8988T (cell line): Measurements from ENCODE around the gene HIC1.
A peak's percentile ranks its signal among the peaks of the same experiment; 100 is the strongest.

Experiments used
- DNase-seq: peaks from one replicate; pipeline ENCODE4 v3.0.0; 2011

Gene HIC1

DNA sequence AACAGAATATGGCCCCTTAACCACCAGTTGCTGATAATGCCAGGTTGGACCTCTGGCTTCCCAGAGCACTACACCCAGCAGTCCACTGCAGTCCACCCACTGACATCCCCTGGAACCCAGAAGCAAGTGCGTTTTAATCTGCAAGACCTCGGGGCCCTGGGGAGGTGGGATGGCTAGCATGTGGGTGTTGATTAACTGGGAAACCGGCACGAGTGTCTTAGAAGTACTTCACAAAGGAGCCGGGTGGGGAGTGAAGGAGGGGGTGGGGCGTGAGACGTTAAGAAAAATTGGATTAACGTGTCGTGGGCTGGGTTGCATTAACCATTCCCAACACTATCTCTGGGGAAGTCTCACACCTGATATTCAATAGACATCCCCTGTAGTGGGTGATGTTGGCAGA lies 6.1 kb upstream of the HIC1 start:
- no peak for DNase-seq

DNA sequence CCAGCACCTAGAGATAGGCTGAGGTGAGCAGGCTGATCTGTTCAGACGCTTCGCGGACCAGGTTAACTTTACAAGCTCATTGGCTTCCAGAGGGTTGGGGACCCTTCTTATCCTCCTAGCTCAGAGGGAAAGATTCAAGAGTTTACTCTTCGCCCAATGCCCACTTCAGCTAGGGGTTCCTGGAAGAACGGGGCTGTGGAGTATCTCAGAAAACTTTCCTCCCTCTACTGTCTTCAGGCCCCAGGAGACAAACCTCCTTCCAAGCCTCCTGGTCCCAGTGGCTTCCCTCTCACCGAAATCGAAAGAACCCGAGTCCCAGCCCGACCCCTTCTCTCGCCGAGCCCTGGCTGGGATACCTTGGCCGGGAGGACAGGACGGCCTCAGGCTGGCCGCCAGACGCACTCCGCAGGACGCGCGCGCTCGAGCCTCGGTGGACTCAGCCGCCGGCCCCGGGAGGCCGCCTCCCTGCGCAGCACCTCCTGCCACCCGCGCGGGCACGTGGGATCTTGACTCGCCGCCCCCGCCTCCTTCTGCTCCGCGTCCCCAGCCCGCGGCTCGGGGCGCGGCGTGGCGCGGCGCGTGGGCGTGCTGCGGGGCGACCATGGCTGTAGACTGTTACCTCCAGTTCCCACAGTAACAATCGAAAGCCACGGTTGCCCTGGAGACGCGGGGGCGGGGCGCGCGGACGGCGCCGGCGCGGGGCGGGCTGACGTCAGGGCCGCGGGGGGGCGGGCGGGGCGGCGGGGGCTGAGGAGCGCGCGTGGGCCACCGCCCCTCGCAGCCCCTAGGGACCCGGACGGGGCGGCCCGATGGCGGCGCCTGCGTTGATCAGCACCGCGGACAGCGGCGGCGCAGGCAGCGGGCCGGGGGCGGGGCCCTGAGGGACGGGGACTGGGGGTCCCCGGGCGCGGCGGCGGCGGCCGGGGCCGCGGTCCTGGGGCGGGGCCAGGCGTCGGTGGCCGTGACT lies 5.3 kb upstream of the HIC1 start:
- DNase-seq, result peak; percentile 83

DNA sequence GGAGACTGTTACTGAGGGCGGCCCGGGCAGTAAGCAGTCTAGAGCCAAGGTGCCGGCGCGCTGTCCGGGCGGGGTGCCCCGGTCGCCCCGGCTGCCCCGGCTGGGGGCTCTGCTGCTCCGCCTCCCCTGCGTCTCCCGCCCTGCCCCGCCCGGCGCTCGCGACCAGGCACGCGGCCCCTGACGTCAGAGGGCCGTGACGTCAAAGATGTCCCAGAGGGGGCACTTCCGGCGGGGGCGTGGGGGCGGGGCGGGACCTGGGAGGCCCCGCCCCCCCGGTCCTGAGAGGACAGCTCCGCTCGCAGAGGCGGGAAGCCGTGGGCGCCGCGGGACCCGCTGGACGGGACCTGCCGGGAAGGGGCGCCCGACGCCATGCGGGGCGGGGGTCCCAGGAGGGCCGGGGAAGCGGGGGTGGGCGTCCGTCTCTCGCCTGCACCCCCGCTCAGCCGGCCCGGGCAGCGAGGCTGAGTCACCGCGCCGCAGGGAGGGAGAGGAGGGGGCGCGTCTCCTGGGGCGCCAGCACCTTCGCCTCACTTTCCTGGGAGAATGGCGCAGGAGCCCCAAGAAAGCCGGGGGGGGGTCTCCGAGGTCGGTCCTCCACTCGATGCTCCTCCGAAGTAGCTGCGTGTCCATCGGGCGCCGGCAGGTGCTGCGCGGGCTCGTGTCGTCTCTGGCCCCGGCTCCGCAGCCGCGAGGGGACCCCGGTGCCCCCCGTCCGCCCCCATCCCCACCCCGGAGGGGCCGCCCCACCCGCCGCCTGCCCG lies 4.4 kb upstream of the HIC1 start:
- peak; percentile 59 for DNase-seq

DNA sequence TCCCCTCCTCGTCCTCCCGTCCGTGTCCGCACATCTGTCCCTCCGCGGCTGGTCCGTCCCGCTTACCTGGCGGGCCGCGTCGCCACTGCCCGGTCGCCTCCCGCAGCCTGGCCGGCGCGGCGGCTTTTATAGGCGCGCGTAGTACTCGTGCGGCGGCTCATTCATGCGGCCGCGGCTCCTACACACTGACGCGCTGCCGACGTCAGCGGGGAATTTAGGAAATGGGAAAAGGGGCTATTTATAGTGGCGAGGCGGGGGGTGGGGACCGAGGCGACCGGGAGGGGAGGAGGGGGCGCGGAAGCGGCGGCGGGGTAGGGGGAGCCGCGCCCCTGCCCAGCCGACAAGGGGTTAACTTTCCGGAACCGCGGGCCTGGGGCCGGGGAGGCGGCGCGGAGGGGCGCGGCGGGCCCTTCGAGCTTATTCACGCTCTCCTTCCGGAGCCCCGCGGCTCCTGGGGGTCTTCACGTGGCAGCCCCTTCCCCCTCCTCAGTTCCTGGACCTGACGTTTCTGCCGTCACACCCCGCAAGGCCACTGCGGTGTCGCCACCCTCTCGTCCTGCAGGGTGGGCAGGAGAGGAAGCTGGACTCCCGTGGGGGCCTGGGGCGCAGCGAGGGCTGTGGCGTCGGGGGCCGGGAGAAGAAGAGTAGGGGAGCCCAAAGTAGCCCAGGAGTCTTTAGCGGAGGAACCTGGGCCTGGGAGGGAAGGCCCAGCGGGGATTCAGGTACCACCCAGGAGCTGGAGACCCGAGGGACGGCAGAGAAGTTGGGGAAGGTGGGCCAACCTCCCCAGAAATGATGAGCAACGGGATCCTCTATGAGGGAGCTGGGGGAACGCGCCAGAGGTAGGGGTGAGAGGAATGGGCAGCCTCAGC lies 3.6 kb upstream of the HIC1 start:
- no peak for DNase-seq

DNA sequence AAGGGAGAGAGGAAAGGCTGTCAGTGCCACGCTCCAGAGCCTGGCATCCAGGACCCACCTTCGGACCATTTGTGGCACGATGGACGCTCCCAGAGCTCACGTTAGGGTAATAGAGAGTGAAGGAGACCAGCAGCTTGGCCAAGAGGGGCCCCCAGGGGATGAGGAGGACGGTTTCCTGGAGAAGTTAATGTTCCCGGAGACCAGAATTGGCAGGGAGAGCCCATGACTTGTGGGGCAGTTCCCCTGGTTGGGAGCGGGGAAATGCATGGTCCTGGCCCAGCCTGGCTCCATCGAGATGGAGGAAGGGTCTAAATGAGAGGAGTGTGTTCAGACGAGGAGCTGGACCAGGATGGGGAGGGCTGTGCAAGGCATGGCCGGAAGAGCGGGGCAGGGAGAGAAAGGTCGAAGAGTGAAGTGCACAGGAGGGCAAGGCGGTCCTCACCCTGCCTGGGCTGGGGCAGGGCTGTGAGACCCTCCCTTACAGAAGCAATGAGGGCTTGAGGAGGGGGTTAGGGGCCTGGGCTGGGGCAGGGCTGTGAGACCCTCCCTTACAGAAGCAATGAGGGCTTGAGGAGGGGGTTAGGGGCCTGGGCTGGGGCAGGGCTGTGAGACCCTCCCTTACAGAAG lies 2.9 kb upstream of the HIC1 start:
- DNase-seq, result no peak

DNA sequence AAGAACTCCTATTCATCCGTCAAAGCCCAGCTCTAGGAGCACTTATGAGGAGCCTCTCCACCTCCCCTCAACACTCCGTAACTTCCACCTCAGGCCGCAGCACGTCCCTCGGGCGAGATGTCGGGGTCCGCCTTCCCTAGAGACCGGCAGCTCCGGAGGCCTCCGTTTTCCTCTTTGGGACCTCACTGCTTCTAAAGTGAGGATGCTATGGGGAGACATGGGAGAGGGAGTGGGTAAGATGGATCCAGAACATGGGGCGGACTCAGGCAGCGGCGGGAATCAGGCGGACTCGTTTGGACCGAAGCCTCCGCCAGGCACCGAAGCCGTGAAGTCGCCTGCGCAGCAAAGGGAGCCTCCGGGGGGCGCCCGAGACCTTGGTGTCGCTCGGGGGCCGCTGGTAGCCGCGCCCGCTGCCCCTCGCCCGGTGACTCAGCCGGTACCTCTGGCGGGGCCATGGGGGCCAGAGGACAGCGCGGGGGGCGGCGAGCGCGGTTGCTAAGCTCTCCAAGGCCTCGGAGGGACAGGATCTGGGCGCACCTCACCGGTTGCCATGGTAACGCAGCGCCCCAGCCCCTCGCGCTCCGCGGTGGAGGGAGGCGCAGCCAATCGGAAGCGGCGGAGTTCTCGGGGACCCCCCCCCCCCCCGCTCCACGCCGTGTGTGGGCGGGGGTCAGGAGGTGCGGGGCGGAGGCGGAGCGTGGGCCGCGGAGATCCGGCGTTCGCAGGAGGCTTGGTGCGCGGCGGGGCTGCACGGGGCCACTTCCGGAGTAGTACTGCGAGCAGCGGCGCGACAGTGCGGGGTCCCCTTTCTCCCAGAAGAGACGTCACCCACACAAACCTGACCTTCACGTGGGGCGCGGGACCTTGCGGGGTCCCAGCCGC lies 1.3 kb upstream of the HIC1 start:
- peak; percentile 74 for DNase-seq

DNA sequence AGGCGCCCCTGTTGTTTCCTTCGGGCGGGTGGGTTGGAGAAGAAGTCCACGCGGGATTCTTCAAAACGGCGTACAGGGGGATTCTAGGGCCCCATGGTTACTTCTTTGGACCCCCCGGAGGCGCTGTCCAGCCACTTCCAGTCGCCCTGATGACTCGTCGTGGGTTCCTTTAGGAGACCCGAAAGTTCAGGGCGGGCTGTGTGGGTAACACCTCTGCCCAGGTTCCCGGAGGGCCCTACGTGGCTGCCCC lies 716 bp upstream of the HIC1 start:
- no peak for DNase-seq

DNA sequence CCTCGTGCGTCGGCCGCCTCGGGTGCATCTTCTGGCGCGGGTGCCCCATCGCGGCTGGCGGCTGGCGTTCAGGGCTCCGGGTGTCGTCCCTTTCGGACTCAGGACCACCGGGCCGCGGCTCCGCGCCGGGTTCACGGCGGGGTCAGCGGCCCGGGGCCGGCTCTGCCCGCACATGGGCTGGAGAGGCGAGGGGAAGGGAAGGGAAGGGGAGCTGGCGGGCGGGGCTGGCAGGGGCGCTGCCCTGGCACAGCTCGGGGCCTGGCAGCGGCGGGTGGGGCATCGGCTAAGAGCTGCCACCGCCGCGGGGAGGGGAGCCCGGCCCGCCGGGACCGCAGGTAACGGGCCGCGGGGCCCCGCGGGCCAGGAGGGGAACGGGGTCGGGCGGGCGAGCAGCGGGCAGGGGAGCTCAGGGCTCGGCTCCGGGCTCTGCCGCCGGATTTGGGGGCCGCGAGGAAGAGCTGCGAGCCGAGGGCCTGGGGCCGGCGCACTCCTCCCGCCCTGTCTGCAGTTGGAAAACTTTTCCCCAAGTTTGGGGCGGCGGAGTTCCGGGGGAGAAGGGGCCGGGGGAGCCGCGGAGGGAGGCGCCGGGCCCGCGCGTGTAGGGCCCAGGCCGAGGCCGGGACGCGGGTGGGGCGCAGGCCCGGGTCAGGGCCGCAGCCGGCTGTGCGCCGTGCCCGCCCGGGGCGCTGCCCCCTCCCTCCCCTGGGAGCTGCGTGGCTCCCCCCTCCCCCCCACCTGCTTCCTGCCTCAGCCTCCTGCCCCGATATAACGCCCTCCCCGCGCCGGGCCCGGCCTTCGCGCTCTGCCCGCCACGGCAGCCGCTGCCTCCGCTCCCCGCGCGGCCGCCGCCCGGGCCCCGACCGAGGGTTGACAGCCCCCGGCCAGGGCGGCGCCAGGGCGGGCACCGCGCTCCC lies 646 bp downstream of the HIC1 start:
- no peak for DNase-seq

DNA sequence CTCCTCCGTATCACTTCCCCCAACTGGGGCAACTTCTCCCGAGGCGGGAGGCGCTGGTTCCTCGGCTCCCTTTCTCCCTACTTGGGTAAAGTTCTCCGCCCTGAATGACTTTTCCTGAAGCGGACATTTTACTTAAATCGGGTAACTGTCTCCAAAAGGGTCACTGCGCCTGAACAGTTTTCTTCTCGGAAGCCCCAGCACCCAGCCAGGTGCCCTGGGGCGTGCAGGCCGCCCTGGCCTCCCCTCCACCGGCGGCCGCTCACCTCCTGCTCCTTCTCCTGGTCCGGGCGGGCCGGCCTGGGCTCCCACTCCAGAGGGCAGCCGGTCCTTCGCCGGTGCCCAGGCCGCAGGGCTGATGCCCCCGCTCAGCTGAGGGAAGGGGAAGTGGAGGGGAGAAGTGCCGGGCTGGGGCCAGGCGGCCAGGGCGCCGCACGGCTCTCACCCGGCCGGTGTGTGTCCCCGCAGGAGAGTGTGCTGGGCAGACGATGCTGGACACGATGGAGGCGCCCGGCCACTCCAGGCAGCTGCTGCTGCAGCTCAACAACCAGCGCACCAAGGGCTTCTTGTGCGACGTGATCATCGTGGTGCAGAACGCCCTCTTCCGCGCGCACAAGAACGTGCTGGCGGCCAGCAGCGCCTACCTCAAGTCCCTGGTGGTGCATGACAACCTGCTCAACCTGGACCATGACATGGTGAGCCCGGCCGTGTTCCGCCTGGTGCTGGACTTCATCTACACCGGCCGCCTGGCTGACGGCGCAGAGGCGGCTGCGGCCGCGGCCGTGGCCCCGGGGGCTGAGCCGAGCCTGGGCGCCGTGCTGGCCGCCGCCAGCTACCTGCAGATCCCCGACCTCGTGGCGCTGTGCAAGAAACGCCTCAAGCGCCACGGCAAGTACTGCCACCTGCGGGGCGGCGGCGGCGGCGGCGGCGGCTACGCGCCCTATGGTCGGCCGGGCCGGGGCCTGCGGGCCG lies 1.6 kb downstream of the HIC1 start:
- peak; percentile 55 for DNase-seq

DNA sequence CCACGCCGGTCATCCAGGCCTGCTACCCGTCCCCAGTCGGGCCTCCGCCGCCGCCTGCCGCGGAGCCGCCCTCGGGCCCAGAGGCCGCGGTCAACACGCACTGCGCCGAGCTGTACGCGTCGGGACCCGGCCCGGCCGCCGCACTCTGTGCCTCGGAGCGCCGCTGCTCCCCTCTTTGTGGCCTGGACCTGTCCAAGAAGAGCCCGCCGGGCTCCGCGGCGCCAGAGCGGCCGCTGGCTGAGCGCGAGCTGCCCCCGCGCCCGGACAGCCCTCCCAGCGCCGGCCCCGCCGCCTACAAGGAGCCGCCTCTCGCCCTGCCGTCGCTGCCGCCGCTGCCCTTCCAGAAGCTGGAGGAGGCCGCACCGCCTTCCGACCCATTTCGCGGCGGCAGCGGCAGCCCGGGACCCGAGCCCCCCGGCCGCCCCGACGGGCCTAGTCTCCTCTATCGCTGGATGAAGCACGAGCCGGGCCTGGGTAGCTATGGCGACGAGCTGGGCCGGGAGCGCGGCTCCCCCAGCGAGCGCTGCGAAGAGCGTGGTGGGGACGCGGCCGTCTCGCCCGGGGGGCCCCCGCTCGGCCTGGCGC lies 2.4 kb downstream of the HIC1 start:
- no peak for DNase-seq

DNA sequence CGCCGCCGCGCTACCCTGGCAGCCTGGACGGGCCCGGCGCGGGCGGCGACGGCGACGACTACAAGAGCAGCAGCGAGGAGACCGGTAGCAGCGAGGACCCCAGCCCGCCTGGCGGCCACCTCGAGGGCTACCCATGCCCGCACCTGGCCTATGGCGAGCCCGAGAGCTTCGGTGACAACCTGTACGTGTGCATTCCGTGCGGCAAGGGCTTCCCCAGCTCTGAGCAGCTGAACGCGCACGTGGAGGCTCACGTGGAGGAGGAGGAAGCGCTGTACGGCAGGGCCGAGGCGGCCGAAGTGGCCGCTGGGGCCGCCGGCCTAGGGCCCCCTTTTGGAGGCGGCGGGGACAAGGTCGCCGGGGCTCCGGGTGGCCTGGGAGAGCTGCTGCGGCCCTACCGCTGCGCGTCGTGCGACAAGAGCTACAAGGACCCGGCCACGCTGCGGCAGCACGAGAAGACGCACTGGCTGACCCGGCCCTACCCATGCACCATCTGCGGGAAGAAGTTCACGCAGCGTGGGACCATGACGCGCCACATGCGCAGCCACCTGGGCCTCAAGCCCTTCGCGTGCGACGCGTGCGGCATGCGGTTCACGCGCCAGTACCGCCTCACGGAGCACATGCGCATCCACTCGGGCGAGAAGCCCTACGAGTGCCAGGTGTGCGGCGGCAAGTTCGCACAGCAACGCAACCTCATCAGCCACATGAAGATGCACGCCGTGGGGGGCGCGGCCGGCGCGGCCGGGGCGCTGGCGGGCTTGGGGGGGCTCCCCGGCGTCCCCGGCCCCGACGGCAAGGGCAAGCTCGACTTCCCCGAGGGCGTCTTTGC lies 3.1 kb downstream of the HIC1 start:
- DNase-seq, result peak; percentile 49

DNA sequence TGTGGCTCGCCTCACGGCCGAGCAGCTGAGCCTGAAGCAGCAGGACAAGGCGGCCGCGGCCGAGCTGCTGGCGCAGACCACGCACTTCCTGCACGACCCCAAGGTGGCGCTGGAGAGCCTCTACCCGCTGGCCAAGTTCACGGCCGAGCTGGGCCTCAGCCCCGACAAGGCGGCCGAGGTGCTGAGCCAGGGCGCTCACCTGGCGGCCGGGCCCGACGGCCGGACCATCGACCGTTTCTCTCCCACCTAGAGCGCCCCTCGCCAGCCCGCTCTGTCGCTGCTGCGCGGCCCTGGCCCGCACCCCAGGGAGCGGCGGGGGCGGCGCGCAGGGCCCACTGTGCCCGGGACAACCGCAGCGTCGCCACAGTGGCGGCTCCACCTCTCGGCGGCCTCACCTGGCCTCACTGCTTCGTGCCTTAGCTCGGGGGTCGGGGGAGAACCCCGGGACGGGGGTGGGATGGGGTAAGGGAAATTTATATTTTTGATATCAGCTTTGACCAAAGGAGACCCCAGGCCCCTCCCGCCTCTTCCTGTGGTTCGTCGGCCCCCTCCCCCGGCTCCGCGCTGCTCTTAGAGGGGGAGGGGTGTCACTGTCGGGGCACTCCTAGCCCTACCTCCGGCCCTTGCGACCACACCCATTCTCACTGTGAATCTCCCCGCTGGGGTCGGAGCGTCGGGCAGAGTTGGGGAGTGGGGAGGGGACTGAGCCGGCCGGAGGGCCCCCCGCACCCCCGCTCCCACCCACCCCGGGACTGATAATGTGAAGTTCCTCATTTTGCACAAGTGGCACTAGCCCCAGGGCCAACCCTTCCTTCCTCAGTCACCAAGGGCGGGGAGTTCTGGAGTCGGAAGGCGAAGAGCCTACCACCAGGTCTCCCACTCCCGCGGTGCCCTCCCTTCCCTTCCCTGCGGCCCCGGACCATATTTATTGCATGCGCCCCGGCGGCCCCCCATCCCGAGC lies 4.0 kb downstream of the HIC1 start:
- DNase-seq, result peak; percentile 93

DNA sequence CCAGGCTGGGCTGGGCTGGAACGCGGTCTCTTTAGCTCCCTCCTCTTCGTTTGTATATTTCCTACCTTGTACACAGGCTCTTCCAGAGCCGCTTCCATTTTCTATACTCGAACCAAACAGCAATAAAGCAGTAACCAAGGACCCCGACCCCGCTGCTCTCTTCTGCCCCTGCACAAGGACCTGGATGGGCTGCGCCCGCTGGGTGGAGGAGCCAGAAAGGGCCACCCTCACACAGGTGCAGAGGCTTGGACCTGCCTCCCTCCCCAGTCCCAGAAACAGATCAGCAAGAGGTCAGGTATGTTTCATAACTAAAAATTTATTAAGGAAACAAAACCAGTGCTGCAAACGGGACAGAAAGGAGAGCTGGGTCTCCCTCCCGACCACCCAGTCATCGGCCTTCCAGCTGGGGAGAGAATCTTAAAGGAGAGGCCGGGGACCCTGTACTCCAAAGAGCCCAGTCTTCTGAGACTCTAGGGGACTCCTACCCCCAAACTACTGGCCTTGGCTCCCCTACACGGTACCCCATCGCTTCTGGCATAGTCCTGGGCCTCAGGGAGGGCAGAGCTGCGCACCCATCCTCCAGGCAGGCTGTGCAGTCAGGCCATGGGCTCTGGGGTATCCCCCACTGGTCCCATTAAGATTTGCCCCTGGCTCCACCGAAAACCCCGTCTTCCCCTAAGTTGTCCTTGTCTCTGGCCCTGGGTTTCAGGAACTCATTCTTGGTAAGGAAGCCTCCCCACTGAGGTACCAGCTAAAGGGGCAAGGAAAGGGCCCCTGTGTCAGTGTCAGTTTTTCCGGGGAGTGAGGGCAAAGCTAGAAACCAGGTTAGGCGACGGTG lies 4.9 kb downstream of the HIC1 start:
- DNase-seq, result no peak

DNA sequence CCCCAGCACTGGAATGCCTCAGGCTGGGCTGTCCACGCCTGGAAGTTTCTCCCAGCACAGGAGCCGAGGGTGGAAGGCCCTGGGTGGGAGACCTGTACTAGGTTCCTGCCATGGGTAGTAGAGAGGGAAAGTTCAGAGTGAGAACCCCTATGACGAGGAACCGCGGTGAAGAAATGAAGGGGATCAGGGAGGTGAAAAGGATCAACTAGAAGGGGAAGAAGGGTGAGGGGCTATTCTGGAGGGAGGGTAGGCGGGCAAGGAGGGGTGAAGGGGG lies 5.4 kb downstream of the HIC1 start:
- no peak for DNase-seq

DNA sequence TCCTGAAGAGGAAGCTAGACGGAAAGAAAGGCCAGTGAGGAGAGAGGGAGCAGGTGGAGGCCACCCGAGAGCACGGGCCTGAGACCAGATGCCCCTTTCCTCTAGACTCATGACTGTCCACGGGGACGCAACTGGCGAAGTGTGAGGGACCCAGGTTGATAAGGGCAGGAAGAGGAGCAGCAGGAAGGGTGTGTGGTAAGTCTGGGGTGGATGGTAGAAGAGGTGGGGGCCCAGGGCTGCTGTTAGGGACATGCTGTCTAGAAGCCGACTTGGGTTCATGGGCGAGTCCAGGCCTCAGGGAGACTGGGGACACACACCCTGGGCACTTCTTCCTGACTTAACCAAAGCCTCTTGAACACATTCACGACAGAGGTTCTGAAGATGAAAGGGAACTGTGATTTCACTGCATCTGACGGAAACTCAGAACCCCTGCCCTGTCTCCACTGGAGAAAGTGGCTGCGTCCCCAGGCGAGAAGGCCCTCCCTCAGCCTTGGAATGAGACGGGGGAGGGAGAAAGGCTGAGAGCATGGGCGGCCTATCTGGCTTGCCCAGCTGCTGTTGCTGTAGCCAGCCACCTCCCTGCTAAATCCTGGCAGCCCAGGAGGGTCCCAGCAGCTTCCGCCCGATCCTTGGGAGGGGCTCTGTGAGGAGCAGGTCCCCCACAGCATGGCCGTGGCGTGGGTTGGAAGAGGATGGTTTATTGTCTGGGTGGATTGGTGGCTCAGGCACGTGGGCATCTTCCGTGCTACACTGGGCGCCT lies 6.0 kb downstream of the HIC1 start:
- no peak for DNase-seq
